Hepatocyte (in vitro differentiated cells): Measurements from ENCODE around the gene CRIP3.

ENCODE experiments used
- CTCF ChIP-seq: fragments of 200-600 bp; sonication (generic); IDR thresholded peaks from 2 replicates; pipeline ENCODE4 v1.5.1; 2016; ENCODE audit warnings: antibody characterized with exemption, mild to moderate bottlenecking; ENCODE audit not compliant: poor library complexity
- EZH2 ChIP-seq: fragments of 200-600 bp; sonication (generic); IDR thresholded peaks from 2 replicates; pipeline ENCODE4 v1.6.1; 2016; ENCODE audit warnings: antibody characterized with exemption, mild to moderate bottlenecking, borderline replicate concordance

- TF ChIP-seq EZH2 (no peak), CTCF (no peak)
These were observed 9.0 kb downstream of the CRIP3 start for GRCh38 chr6:43299338-43300293.
